K562 (cell line): ENCODE results near the gene LZTR1. TPM values are rescaled to one million over a fixed set of nuclear protein-coding genes. Genes with fewer than 3 reads are reported as not detected.

Experiments used
- DNMT1 ChIP-seq: fragments of 450-650 bp; IDR thresholded peaks from 2 replicates; pipeline ENCODE4 v1.6.1; 2016; ENCODE audit warnings: antibody characterized with exemption, mild to moderate bottlenecking
- ERF ChIP-seq: fragments of 450-650 bp; formaldehyde crosslinking; IDR thresholded peaks from 2 replicates; pipeline ENCODE4 v1.4.0; 2020; ENCODE audit warnings: mild to moderate bottlenecking, mixed read lengths
- HNRNPLL ChIP-seq: fragments of 200-400 bp; formaldehyde crosslinking; IDR thresholded peaks from 2 replicates; pipeline ENCODE4 v1.6.1; 2017; ENCODE audit warnings: low read length, low read depth, mild to moderate bottlenecking; ENCODE audit not compliant: poor library complexity, severe bottlenecking
- PHB2 ChIP-seq: fragments of 450-650 bp; IDR thresholded peaks from 2 replicates; pipeline ENCODE4 v1.6.1; 2017; ENCODE audit warnings: low read depth
- RBBP5 ChIP-seq: fragments of 200-600 bp; sonication (generic); IDR thresholded peaks from 2 replicates; pipeline ENCODE4 v1.6.1; 2012; ENCODE audit warnings: borderline replicate concordance, mild to moderate bottlenecking, low read length, control low read depth, inconsistent platforms; ENCODE audit not compliant: insufficient read depth, poor library complexity, severe bottlenecking
- ZBTB17 ChIP-seq: fragments of 450-650 bp; formaldehyde crosslinking; IDR thresholded peaks from 2 replicates; pipeline ENCODE4 v1.4.0; 2020; ENCODE audit warnings: mild to moderate bottlenecking
- polyA plus RNA-seq, 8 experiments: library from polyadenylated mRNA; depleted of rRNA in 4 of 8; stranded (reverse) in 5 of 8; unstranded in 3 of 8; fragments of >200 nt; fragmentation: Nextera tagmentation in 2 of 8; fragmentation: Illumina TruSeq in 1 of 8; extraction: Ambion mirVana in 2 of 8; extraction: Trizol in 1 of 8; gene quantifications; 2 replicates each; pipeline versions ENCODE4 v1.2.1 to v1.2.3, GENCODE V29; 2011 to 2014; ENCODE audit warnings: inconsistent platforms in 1 of 8, missing spikeins in 1 of 8
- total RNA-seq, 7 experiments: library from RNA; depleted of rRNA in 6 of 7; stranded (reverse); fragments of >200 nt in 6 of 7; fragmentation: Illumina TruSeq in 2 of 7; extraction: Trizol in 2 of 7; gene quantifications; 2 replicates each; pipeline versions ENCODE4 v1.2.1 to v1.2.3, GENCODE V29; 2011 to 2021; ENCODE audit warnings: low replicate concordance in 1 of 7
- TF ChIP-seq, protein P1 (sequence below), 2 experiments: fragments of 450-650 bp in 1 of 2; sonication (generic) in 1 of 2; formaldehyde crosslinking in 1 of 2; IDR thresholded peaks; 2 replicates each; pipeline versions ENCODE4 v1.7.1 to v1.9.0; 2016 to 2022; ENCODE audit warnings: inconsistent platforms in 1 of 2, mild to moderate bottlenecking in 1 of 2, missing genetic modification reagents in 1 of 2
- TF ChIP-seq, protein P2 (sequence below): sonication (generic); formaldehyde crosslinking; IDR thresholded peaks from 2 replicates; pipeline ENCODE4 v1.8.0; 2022; ENCODE audit warnings: mild to moderate bottlenecking, missing genetic modification reagents
- TF ChIP-seq, protein P3 (sequence below), 3 experiments: fragments of 200-800 bp in 1 of 3; sonication (Bioruptor generic) in 1 of 3; sonication (generic) in 1 of 3; formaldehyde crosslinking in 1 of 3; IDR thresholded peaks; 2 replicates each; pipeline versions ENCODE4 v1.6.1 to v1.8.0; 2016 to 2022; ENCODE audit warnings: mild to moderate bottlenecking in 2 of 3, missing compliant biosample characterization in 2 of 3, missing genetic modification characterization in 2 of 3, missing genetic modification reagents in 1 of 3
- TF ChIP-seq, protein P4 (sequence below): sonication (generic); formaldehyde crosslinking; IDR thresholded peaks from 2 replicates; pipeline ENCODE4 v1.8.0; 2022; ENCODE audit warnings: missing genetic modification reagents, mild to moderate bottlenecking, borderline replicate concordance

The LZTR1 gene
- total and polyA plus RNA-seq, 9 of the 15 experiments (the other 6 are each of a cell fraction or from before 2014, with no cell fraction given): 2.2 to 135 (median 63.0) TPM

DNA sequence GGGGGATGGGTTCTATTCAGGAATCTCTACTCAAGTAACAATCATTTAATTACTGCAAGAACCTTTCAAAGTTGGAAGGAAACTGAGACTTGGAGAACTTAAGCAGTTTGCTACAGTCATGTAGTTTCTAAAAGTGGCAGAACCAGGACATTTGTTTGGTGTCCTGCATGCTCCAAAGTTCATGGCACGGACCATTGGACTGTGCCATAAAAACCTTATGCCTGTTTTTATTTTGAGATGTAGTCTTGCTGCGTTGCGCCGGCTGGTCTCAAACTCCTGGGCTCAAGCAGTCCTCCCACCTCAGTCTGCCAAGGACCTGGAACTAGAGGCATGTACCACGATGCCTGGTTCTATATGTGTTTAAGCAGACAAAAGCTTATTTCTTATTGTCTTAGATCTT is 33.6 kb upstream of the LZTR1 start (continued):
- TF ChIP-seq ERF (CRISPR knock-in tag): no peak
- TF ChIP-seq, protein P1, sequence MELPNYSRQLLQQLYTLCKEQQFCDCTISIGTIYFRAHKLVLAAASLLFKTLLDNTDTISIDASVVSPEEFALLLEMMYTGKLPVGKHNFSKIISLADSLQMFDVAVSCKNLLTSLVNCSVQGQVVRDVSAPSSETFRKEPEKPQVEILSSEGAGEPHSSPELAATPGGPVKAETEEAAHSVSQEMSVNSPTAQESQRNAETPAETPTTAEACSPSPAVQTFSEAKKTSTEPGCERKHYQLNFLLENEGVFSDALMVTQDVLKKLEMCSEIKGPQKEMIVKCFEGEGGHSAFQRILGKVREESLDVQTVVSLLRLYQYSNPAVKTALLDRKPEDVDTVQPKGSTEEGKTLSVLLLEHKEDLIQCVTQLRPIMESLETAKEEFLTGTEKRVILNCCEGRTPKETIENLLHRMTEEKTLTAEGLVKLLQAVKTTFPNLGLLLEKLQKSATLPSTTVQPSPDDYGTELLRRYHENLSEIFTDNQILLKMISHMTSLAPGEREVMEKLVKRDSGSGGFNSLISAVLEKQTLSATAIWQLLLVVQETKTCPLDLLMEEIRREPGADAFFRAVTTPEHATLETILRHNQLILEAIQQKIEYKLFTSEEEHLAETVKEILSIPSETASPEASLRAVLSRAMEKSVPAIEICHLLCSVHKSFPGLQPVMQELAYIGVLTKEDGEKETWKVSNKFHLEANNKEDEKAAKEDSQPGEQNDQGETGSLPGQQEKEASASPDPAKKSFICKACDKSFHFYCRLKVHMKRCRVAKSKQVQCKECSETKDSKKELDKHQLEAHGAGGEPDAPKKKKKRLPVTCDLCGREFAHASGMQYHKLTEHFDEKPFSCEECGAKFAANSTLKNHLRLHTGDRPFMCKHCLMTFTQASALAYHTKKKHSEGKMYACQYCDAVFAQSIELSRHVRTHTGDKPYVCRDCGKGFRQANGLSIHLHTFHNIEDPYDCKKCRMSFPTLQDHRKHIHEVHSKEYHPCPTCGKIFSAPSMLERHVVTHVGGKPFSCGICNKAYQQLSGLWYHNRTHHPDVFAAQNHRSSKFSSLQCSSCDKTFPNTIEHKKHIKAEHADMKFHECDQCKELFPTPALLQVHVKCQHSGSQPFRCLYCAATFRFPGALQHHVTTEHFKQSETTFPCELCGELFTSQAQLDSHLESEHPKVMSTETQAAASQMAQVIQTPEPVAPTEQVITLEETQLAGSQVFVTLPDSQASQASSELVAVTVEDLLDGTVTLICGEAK (IDR thresholded peaks at IDR 0.05): no peak
- TF ChIP-seq, protein P1 (CRISPR knock-in tag; IDR thresholded peaks at IDR 0.05): peak; percentile 24; the same call in 1 of the 2 replicates
- TF ChIP-seq ZBTB17 (CRISPR knock-in tag): no peak
- TF ChIP-seq, protein P2, sequence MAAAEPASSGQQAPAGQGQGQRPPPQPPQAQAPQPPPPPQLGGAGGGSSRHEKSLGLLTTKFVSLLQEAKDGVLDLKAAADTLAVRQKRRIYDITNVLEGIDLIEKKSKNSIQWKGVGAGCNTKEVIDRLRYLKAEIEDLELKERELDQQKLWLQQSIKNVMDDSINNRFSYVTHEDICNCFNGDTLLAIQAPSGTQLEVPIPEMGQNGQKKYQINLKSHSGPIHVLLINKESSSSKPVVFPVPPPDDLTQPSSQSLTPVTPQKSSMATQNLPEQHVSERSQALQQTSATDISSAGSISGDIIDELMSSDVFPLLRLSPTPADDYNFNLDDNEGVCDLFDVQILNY (CRISPR knock-in tag): no peak; the same call in 1 of the 2 replicates
- no peak for TF ChIP-seq PHB2
- peak; percentile 13 for TF ChIP-seq RBBP5
- TF ChIP-seq, protein P3, sequence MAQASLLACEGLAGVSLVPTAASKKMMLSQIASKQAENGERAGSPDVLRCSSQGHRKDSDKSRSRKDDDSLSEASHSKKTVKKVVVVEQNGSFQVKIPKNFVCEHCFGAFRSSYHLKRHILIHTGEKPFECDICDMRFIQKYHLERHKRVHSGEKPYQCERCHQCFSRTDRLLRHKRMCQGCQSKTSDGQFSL (CRISPR knock-in tag; IDR thresholded peaks at IDR 0.05): no peak
- TF ChIP-seq, protein P3 (tag; IDR thresholded peaks at IDR 0.05): no peak
- no peak for TF ChIP-seq DNMT1
- TF ChIP-seq, protein P4, sequence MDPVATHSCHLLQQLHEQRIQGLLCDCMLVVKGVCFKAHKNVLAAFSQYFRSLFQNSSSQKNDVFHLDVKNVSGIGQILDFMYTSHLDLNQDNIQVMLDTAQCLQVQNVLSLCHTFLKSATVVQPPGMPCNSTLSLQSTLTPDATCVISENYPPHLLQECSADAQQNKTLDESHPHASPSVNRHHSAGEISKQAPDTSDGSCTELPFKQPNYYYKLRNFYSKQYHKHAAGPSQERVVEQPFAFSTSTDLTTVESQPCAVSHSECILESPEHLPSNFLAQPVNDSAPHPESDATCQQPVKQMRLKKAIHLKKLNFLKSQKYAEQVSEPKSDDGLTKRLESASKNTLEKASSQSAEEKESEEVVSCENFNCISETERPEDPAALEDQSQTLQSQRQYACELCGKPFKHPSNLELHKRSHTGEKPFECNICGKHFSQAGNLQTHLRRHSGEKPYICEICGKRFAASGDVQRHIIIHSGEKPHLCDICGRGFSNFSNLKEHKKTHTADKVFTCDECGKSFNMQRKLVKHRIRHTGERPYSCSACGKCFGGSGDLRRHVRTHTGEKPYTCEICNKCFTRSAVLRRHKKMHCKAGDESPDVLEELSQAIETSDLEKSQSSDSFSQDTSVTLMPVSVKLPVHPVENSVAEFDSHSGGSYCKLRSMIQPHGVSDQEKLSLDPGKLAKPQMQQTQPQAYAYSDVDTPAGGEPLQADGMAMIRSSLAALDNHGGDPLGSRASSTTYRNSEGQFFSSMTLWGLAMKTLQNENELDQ (CRISPR knock-in tag): no peak
- peak; percentile 3 for TF ChIP-seq HNRNPLL
